Pulmonary artery endothelial cell (primary cell): ENCODE results near the gene TESK2. TPM values are rescaled to one million over a fixed set of nuclear protein-coding genes. Genes with fewer than 3 reads are reported as not detected.
"Not testable (repeated sequence)": the region's sequence is repeated elsewhere in the genome, so short reads cannot be mapped to it uniquely, and the experiment has no call there.

ENCODE experiments used
- DNase-seq: peaks from one replicate; pipeline ENCODE4 v3.0.0-alpha.2; 2011; ENCODE audit warnings: low read depth, low spot score
- total RNA-seq: library from RNA; depleted of rRNA; stranded (reverse); fragments of >200 nt; gene quantifications from 2 replicates; pipeline ENCODE4 v1.2.3, GENCODE V29; 2014

Gene TESK2
- total RNA-seq, 1 donor from 2014 or later = 1.5 TPM

DNA sequence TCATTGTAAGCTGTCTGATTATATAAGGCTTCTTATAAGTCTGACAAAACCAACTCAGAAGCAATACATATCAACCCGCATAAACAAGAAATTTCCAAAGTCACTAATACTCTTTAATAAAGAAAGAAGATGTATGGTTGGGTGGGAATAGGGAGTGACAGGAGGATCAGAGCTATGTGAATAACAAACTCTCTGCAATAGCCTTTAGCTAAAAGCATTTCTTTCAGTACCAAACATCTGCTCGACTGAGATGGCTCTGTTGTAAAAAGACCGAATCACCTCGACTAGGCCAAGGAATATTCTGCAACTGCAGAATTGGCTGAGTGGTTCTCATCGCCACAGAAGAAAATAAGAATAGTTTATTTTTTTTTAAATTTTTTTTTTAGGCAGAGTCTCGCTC, 111.4 kb downstream of the TESK2 start:
- no peak for DNase-seq

DNA sequence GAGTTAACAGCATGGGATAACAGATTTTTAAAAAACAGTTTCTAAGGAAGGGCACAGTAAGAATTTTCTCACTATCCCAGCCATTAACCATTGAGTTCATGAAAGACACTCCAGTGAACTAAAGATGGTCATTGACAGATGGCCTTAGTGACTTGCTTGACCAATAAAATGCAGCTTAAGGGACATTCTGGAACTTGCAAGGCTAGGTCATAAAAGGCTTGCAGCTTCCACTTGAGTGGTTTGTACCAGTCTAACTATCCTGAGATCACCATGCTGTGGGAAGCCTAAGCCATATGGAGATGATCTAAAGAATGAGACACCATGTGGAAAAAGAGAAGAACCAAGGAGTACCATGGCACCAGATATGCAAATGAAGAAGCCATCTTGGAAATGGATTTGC, 112.8 kb downstream of the TESK2 start:
- no peak for DNase-seq

GRCh38 chr1:45375104-45376090, 115.6 kb downstream of the TESK2 start:
- DNase-seq = no peak

- DNase-seq = no peak
Observed at GRCh38 chr1:45373573-45373972, 117.4 kb downstream of the TESK2 start.

DNA sequence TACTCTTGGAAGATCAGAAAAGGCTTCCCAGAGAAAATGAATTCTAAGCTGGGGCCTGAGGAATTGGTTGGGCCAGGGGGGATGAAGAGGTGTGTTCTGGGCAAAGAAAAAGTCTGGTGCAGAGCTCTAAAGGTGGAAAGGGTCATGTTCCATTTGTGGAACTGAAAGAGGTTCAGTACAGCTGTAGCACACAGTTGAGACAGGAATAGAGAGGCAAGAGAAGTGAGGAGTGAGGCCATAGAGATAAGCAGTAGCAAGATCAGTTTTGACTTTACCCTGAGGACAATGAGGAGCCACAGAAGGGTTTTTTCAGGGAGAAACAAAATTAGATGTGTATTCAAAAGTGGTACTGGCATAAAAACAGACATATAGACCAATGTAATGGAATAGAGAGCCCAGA, 120.4 kb downstream of the TESK2 start:
- no peak for DNase-seq

DNA sequence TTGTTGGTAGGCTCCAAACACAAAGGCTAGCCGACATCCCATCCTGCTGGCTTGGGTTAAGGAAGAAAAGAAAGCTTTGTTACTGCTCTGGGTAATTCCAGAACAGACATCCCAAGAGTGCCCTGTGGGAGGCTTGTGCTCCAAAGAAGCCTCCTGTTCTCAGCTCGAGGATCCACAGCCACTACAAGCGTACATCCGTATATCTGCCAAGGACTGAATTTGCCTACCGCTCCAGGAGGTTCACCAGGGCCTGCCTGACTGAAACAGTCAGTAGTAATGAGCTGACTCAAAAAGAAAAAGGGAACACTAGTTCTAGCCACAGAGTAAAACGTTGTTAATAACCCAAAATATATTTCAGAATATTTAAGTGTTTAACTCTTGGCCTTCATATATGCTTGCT, 125.9 kb downstream of the TESK2 start:
- no peak for DNase-seq

GRCh38 chr1:45364294-45364693, 126.7 kb downstream of the TESK2 start:
- no peak for DNase-seq

GRCh38 chr1:45360981-45361380, 130.0 kb downstream of the TESK2 start:
- not testable (repeated sequence) for DNase-seq

DNA sequence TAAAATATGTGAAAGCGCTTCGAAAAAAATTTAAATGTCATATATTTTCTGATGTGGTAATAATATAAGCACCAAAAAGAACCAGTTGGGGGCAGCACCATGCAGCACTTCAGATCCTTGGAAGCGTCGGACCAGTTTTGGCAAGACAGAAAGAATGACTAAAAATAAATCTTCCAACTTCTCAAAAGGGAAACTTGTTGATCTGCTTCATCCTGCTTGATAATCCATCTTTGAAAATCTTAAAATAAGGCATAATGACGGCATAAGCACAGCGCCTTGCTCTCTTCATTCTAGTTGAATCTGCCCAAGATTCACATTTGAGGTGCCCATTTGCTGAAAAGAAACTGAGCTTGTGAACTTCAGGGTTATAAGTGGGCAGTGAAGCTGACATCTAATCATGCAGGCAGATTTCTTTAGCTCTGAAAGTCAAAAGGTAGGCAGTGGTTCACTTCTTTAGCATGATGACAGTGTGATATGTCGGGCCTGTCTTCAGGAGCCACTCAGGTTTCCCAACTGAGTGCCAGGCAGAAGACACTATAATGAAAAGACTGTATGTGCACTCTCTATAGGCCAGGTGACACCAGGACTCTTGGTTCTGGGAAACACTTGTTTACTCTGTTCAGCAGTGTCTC, 131.0 kb downstream of the TESK2 start:
- DNase-seq = peak; percentile 26

GRCh38 chr1:45356186-45356585, 134.8 kb downstream of the TESK2 start:
- no peak for DNase-seq

DNA sequence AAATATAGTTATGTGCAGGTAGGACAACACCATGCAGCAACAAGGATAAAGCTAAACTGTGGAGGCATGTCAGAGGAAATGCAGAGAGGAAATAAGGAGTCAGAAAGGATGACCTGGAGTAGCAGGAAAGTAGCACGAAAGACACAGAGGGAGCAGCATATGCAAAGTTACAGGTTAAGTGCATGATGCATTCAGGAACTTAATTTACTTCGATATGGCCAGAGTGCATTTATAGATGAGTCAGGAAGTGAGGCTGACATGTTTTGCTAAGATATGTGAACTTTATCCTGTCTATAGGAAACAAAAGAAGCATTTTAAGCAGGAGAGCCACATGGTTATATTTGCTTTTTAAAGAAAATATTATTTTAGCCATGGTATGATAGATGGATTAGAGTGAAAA, 135.3 kb downstream of the TESK2 start:
- DNase-seq = no peak

GRCh38 chr1:45354838-45355237, 136.1 kb downstream of the TESK2 start:
- no peak for DNase-seq

- no peak for DNase-seq
Observed at GRCh38 chr1:45353685-45354084, 137.3 kb downstream of the TESK2 start.

DNA sequence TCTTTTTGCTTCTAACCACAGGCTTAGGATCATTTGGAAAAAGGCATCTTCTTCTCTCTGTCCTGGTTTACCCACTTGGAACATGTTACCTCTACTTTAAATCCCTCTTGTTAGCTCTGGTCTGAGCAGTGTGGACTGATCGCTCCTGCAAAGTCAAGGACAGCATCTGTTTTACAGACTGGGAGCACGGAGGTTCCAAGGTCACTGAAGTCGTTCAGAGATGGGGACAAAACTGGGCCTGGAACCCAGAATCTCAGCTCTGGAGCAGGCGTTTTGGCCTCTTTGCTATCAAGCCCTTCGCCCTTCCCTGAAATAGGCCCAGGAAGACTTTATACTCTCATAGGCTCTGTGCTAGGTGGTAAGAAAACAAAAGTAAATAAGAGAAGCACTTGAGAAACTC, 139.5 kb downstream of the TESK2 start:
- no peak for DNase-seq

GRCh38 chr1:45348966-45349677, 141.8 kb downstream of the TESK2 start:
- no peak for DNase-seq

GRCh38 chr1:45348609-45348965, 142.4 kb downstream of the TESK2 start:
- DNase-seq = no peak

- DNase-seq = no peak
Observed at GRCh38 chr1:45348020-45348419, 142.9 kb downstream of the TESK2 start.

GRCh38 chr1:45346473-45346872, 144.5 kb downstream of the TESK2 start:
- no peak for DNase-seq

- DNase-seq = no peak
Observed at GRCh38 chr1:45345014-45345413, 145.9 kb downstream of the TESK2 start.

DNA sequence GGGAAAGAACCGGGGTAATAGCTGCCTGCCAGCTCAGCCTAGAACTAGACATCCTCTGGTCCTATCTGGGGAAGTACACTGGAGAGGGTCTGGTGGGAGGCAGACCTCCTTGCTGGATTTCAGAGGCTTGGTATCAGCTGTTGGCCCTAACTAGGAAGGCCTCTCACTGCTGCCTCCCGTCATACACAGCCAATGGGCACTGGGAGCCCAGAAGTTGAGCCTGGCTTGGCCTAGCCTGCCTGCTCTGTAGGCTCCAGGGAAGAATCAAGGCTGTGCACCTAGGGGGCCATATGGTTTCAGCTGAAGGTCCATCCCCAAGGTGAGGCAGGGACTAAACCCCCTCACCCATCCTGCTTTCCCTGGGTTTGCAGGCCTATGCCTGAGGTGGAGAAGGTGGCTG, 146.5 kb downstream of the TESK2 start:
- no peak for DNase-seq

GRCh38 chr1:45340816-45341466, 150.0 kb downstream of the TESK2 start:
- no peak for DNase-seq
